DMS114 treated with DMSO at 0.1 percent for 48 hours (cell line): ENCODE measurements around the gene EFEMP2.
A peak's percentile ranks its signal among the peaks of the same experiment; 100 is the strongest.
"Not testable (repeated sequence)": the region's sequence is repeated elsewhere in the genome, so short reads cannot be mapped to it uniquely, and the experiment has no call there.

ENCODE experiments used
- DNase-seq: peaks from one replicate; lab custom pipeline; 2025; ENCODE audit not compliant: unreplicated experiment; lab: John Stamatoyannopoulos, UW

The EFEMP2 gene

GRCh38 chr11:65854852-65855837 is 17.5 kb downstream of the EFEMP2 start:
- no peak for DNase-seq

- no peak for DNase-seq
These were observed 18.4 kb downstream of the EFEMP2 start for GRCh38 chr11:65854161-65854592.

DNA sequence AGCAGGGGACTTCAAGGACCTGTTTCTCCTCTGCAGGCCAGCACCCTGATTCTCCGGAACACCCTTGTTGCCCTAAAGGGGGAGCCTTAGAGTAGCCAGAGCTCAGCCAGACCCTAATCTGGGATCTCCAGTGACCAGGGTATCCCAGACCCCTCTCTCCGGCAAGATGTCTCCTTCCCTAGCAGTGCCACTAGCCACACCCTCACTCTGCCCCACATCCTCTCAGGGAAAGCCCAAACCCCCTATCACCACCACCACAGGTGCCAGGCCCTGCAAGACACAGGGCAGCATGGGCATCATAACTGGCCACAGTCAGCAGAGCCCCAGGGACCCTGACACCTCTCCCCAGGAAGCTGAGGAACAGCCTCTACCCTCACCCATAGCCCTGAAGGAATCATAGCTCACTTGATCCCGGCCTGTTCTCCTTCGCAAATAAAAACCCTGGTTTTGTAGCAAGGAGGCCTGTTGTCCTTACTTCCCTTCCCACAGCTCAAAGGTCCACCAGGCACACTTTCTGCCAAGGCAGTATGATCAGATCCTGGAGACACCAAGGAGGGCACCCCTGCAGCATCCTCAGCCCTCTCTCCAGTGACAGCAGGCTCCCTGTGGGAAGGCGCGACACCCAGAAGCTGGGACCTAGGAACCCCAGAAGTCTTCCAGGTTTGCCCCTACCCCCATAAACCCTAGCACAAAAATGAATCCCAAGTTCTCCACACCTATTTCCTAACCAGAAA is 19.2 kb downstream of the EFEMP2 start:
- DNase-seq: no peak

DNA sequence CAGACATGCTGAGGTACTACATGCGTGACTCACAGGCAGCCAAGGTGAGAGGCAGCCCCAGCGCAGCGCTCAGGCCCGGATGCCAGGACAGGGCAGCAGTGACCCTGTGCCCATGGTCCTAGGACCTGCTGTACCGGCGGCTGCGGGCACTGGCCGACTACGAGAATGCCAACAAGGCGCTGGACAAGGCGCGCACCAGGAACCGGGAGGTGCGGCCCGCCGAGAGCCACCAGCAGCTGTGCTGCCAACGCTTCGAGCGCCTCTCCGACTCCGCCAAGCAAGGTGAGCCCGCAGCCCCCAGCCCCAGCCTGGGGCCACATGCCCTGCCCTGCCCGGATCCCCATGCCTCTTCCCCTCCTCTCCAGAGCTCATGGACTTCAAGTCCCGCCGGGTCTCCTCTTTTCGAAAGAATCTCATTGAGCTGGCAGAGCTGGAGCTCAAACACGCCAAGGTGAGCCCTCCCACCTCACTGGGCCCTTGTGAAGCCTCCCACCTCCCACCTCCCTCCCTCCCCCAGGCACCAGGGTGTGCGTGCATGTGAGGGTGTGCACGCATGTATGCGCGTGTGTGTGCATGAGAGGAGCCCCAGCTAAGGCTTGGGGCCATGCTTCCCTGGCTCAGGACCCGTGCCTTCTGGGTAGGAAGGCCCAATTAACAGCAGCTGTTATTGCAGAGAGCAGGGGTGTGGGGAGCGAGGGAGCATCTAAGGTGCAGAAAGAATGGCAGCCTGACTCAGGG is 19.9 kb downstream of the EFEMP2 start:
- DNase-seq: no peak

GRCh38 chr11:65851811-65852507 is 20.6 kb downstream of the EFEMP2 start:
- no peak for DNase-seq

- DNase-seq: no peak
These were observed 21.5 kb downstream of the EFEMP2 start for GRCh38 chr11:65851083-65851579.

- DNase-seq: no peak
These were observed 22.1 kb downstream of the EFEMP2 start for GRCh38 chr11:65850217-65851082.

DNA sequence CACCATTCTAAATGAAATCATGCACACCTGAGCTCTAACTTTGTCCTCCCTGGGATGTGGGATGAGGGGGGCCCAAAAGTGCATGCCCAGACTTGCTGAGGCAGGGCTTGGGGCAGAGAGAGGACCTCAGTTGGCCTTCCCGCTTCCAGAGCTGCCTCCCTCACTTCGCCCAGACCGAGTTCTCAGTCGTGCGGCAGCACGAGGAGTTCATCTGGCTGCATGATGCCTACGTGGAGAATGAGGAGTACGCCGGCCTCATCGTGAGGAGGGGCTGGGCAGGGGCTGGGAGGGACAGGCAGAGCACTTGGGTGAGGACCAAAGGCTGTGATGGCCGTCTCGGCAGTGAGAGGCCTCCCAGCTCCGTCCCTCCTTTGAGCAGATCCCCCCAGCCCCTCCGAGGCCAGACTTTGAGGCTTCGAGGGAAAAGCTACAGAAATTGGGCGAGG is 22.8 kb downstream of the EFEMP2 start:
- no peak for DNase-seq

- no peak for DNase-seq
These were observed 23.2 kb downstream of the EFEMP2 start for GRCh38 chr11:65849366-65849765.

DNA sequence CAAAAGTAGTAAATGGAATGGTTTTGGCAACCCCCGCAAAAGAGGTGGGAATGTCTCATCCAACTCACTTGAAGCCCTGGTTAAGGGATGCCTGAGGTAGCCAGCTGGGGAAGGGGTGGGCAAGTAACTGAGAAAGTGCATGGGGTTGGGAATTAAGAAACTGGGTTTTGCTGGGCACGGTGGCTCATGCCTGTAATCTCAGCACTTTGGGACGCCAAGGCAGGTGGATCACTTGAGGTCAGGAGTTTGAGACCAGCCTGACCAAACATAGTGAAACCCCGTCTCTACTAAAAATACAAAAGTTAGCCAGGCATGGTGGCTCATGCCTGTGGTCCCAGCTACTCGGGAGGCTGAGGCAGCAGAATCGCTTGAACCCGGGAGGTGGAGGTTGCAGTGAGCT is 23.9 kb downstream of the EFEMP2 start:
- DNase-seq: not testable (repeated sequence)

- no peak for DNase-seq
These were observed 24.9 kb downstream of the EFEMP2 start for GRCh38 chr11:65847746-65848145.

- no peak for DNase-seq
These were observed 28.2 kb downstream of the EFEMP2 start for GRCh38 chr11:65844231-65844872.

GRCh38 chr11:65843811-65844210 is 28.8 kb downstream of the EFEMP2 start:
- no peak for DNase-seq

DNA sequence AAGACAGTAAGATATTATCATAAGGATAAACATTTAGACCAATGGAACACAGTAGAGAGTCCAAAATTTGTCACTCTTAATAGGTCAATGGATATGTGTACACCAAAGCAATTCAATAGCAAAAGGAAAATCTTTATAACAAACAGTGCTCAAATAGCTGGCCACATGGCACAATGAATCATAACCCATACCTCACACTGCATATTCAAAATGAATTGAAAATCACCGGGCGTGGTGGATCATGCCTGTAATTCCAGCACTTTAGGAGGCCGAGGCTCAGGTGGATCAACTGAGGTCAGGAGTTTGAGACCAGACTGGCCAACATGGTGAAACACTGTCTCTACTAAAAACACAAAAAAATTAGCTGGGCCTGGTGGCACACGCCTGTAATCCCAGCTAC is 30.5 kb downstream of the EFEMP2 start:
- DNase-seq: no peak

DNA sequence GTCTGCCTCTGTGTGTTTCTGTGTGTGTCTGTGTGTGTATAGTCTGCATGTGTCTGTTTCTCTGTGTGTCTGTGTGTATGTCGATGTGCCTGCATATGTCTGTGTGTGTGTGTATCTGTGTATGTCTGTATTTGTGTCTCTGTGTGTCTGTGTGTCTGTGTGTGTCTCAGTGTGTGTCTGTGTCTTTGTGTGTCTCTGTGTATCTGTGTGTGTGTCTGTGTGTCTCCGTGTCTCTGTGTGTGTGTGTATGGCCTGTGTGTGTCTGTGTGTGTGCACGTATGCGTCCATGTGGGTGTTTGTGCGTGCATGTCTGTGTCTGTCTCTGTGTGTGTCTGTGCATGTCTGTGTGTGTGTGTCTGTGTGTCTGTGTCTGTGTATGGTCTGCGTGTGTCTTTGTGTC is 38.4 kb downstream of the EFEMP2 start:
- DNase-seq: no peak

DNA sequence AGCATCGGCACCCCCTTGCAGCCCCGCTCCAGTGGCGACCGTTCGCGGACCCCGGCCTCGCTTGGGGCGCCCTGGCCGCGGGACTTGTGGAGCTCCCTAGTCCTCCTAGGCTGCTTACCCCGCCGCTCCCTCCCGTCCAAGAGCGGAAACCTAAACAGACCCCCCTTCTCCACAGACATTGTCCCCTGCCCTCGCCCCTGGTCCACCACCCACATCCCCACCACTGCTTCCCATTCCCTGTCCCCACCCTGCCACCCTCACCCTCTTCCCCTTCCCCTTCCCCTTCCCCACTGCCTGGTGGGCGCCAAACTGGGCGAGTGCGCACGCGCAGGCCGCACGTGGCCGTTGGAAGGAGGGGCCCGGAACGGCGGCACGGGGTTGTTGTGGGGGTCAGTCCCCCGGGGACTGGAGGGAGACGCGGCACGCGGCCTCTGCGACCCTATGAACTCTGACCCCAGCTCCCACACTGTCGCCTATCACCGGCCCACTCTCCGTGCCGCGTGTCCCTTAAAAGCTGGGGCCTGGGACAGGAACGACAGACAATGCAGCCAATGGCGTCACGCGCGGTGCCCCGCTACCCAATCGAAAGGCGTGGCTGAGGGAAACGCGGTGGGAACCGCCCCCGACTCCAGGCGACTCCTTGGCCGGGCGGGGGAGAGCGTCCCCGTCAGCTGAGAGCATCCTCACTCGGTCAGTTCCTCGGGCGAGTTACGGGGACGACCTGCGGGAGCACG is 39.1 kb downstream of the EFEMP2 start, which contains the start of gene SNX32:
Gene SNX32, plus strand, starts transcription at position 667 of the 734 bp plus-strand sequence. CDS start 103 bp downstream, outside the sequence.
- peak; percentile 90 for DNase-seq

GRCh38 chr11:65832231-65832630 is 40.4 kb downstream of the EFEMP2 start:
- DNase-seq: not testable (repeated sequence)

- no peak for DNase-seq
These were observed 43.1 kb downstream of the EFEMP2 start for GRCh38 chr11:65829459-65829858.
